ENCODE data around the gene CNTNAP2. TPM values are rescaled to one million over a fixed set of nuclear protein-coding genes. Genes with fewer than 3 reads are reported as not detected.

Gene CNTNAP2
- total and polyA plus RNA-seq, 7 donors: 0.60 to 2.4 (median 1.7) TPM

- TF ChIP-seq POLR2AphosphoS5 (IDR thresholded peaks at IDR 0.05) (no peak), CTCF (IDR thresholded peaks at IDR 0.05) (no peak), POLR2A (IDR thresholded peaks at IDR 0.05) (no peak), EP300 (IDR thresholded peaks at IDR 0.05) (no peak)
- no peak overlapping the region for H3K4me3 ChIP-seq
- no peak for DNase-seq
- H3K9me3 ChIP-seq: no peaks in the 10 kb centered on the region
- no peaks in the 10 kb centered on the region for H3K36me3 ChIP-seq
- 74 to 78% methylated on average over 5 of the region's 5 CpGs for WGBS, 2 donors
- no peaks in the 10 kb centered on the region for H3K27me3 ChIP-seq
- no peaks in the 10 kb centered on the region for H3K4me1 ChIP-seq
- intact Hi-C loops (cut with DNase I): no loop called here
- no peak overlapping the region for H3K27ac ChIP-seq
Observed at GRCh38 chr7:147380926-147381325, 1264.3 kb downstream of the CNTNAP2 start.

- intact Hi-C loops (cut with DNase I): no loop called here
- no peak overlapping the region for H3K4me3 ChIP-seq
- peaks cover 0 to 6% (median 3%) of the 10 kb centered on the region in 4 donors for H3K9me3 ChIP-seq
- TF ChIP-seq POLR2AphosphoS5 (IDR thresholded peaks at IDR 0.05) (no peak), EP300 (IDR thresholded peaks at IDR 0.05) (no peak), POLR2A (IDR thresholded peaks at IDR 0.05) (no peak), CTCF (IDR thresholded peaks at IDR 0.05) (no peak)
- H3K27ac ChIP-seq: no peak overlapping the region
- H3K27me3 ChIP-seq: no peaks in the 10 kb centered on the region
- no peaks in the 10 kb centered on the region for H3K36me3 ChIP-seq
- H3K4me1 ChIP-seq: no peaks in the 10 kb centered on the region
- no peak for DNase-seq
Observed at GRCh38 chr7:147394329-147394728, 1277.7 kb downstream of the CNTNAP2 start.

- Histone ChIP-seq H3K36me3 (no peaks in the 10 kb centered on the region), H3K9me3 (peaks cover 0 to 4% (median 0%) of the 10 kb centered on the region in 4 donors), H3K27me3 (no peaks in the 10 kb centered on the region), H3K4me3 (no peak overlapping the region), H3K27ac (no peak overlapping the region), H3K4me1 (no peaks in the 10 kb centered on the region)
- no peak for DNase-seq
- 62 to 64% methylated on average over 3 of the region's 3 CpGs for WGBS, 2 donors
- no peak for TF ChIP-seq POLR2AphosphoS5 (IDR thresholded peaks at IDR 0.05)
- no peak for TF ChIP-seq EP300 (IDR thresholded peaks at IDR 0.05)
- no peak for TF ChIP-seq POLR2A (IDR thresholded peaks at IDR 0.05)
- no peak for TF ChIP-seq CTCF (IDR thresholded peaks at IDR 0.05)
- intact Hi-C loops (cut with DNase I): no loop called here
Observed at GRCh38 chr7:147400221-147400689, 1283.7 kb downstream of the CNTNAP2 start.

- Histone ChIP-seq H3K36me3 (no peaks in the 10 kb centered on the region), H3K4me3 (no peak overlapping the region), H3K27ac (no peak overlapping the region), H3K27me3 (no peaks in the 10 kb centered on the region), H3K9me3 (peaks cover 0 to 4% (median 0%) of the 10 kb centered on the region in 4 donors), H3K4me1 (no peaks in the 10 kb centered on the region)
- intact Hi-C loops (cut with DNase I): no loop called here
- TF ChIP-seq POLR2AphosphoS5 (IDR thresholded peaks at IDR 0.05): no peak
- TF ChIP-seq POLR2A (IDR thresholded peaks at IDR 0.05): no peak
- TF ChIP-seq EP300 (IDR thresholded peaks at IDR 0.05): no peak
- no peak for TF ChIP-seq CTCF (IDR thresholded peaks at IDR 0.05)
- 90 to 91% methylated on average over 1 of the region's 1 CpG for WGBS, 2 donors
- no peak for DNase-seq
Observed at GRCh38 chr7:147400925-147401324, 1284.3 kb downstream of the CNTNAP2 start.

GRCh38 chr7:147405621-147406020, 1289.0 kb downstream of the CNTNAP2 start:
- WGBS, 2 donors: 70 to 81% methylated on average over 4 of the region's 4 CpGs
- no peak for TF ChIP-seq CTCF (IDR thresholded peaks at IDR 0.05)
- TF ChIP-seq POLR2AphosphoS5 (IDR thresholded peaks at IDR 0.05): no peak
- TF ChIP-seq POLR2A (IDR thresholded peaks at IDR 0.05): no peak
- no peak for TF ChIP-seq EP300 (IDR thresholded peaks at IDR 0.05)
- no peak overlapping the region for H3K4me3 ChIP-seq
- no peaks in the 10 kb centered on the region for H3K27me3 ChIP-seq
- H3K27ac ChIP-seq: no peak overlapping the region
- DNase-seq: no peak
- intact Hi-C loops (cut with DNase I): no loop called here
- H3K9me3 ChIP-seq: no peaks in the 10 kb centered on the region
- no peaks in the 10 kb centered on the region for H3K4me1 ChIP-seq
- H3K36me3 ChIP-seq: no peaks in the 10 kb centered on the region
